ENCODE measurements around the gene KRT33A. TPM values are rescaled to one million over a fixed set of nuclear protein-coding genes. Genes with fewer than 3 reads are reported as not detected.

The KRT33A gene
- total RNA-seq, 1 experiment from 2014 or later = not detected

GRCh38 chr17:41328207-41328606 is 22.4 kb downstream of the KRT33A start:
- no TSS peak for BruUV-seq (replicated peaks)
- intact Hi-C loops (cut with micrococcal nuclease; ENCODE audit: unreplicated experiment) = loop anchor here (5.0 kb wide), 2 partner anchors 181 to 471 kb away; partner anchors contain the start of gene KRTAP4-5
- POLR2A ChIA-PET (ENCODE audit: low non-redundant PET) = no interaction called here
- H3K27ac ChIP-seq (ENCODE audit: low read depth, low read length, poor library complexity, severe bottlenecking) = no peak overlapping the region
- TF ChIP-seq EZH2 (IDR thresholded peaks at IDR 0.05; ENCODE audit: borderline replicate concordance, low read depth, low read length, poor library complexity, severe bottlenecking) = no peak
- TF ChIP-seq CTCF (conservative IDR thresholded peaks at IDR 0.05; ENCODE audit: low read depth, low read length) = no peak
- no peaks in the 10 kb centered on the region for H3K9me3 ChIP-seq (ENCODE audit: low read depth, low read length, poor library complexity, severe bottlenecking)
- H3K27me3 ChIP-seq (replicated peaks; ENCODE audit: insufficient read depth, low read depth, low read length, poor library complexity) = no peaks in the 10 kb centered on the region
- no peak overlapping the region for H3K4me3 ChIP-seq (ENCODE audit: low read depth, low read length, poor library complexity, severe bottlenecking)
- no peaks in the 10 kb centered on the region for H3K36me3 ChIP-seq (ENCODE audit: insufficient read depth, low read length, poor library complexity, severe bottlenecking)
- H3K4me1 ChIP-seq (ENCODE audit: insufficient read depth, low read length, poor library complexity, severe bottlenecking) = no peaks in the 10 kb centered on the region
- no peak for DNase-seq (ENCODE audit: low spot score)
- CTCF ChIA-PET = no interaction called here

- Histone ChIP-seq H3K27me3 (replicated peaks; ENCODE audit: insufficient read depth, low read depth, low read length, poor library complexity) (no peaks in the 10 kb centered on the region), H3K4me1 (ENCODE audit: insufficient read depth, low read length, poor library complexity, severe bottlenecking) (no peaks in the 10 kb centered on the region), H3K27ac (ENCODE audit: low read depth, low read length, poor library complexity, severe bottlenecking) (no peak overlapping the region), H3K36me3 (ENCODE audit: insufficient read depth, low read length, poor library complexity, severe bottlenecking) (no peaks in the 10 kb centered on the region), H3K9me3 (ENCODE audit: low read depth, low read length, poor library complexity, severe bottlenecking) (no peaks in the 10 kb centered on the region), H3K4me3 (ENCODE audit: low read depth, low read length, poor library complexity, severe bottlenecking) (no peak overlapping the region)
- TF ChIP-seq CTCF (conservative IDR thresholded peaks at IDR 0.05; ENCODE audit: low read depth, low read length) = no peak
- no peak for TF ChIP-seq EZH2 (IDR thresholded peaks at IDR 0.05; ENCODE audit: borderline replicate concordance, low read depth, low read length, poor library complexity, severe bottlenecking)
- intact Hi-C loops (cut with micrococcal nuclease; ENCODE audit: unreplicated experiment) = loop anchor here (5.0 kb wide), 2 partner anchors 180 to 470 kb away; partner anchors contain the start of gene KRTAP4-5
- ChIA-PET CTCF (no interaction called here), POLR2A (ENCODE audit: low non-redundant PET) (no interaction called here)
- no TSS peak for BruUV-seq (replicated peaks)
- DNase-seq (ENCODE audit: low spot score) = no peak
These were observed 23.1 kb downstream of the KRT33A start for GRCh38 chr17:41327411-41328120.

GRCh38 chr17:41326173-41327145 is 24.2 kb downstream of the KRT33A start:
- H3K27me3 ChIP-seq (replicated peaks; ENCODE audit: insufficient read depth, low read depth, low read length, poor library complexity) = no peaks in the 10 kb centered on the region
- ChIA-PET CTCF (no interaction called here), POLR2A (ENCODE audit: low non-redundant PET) (no interaction called here)
- BruUV-seq (replicated peaks) = no TSS peak
- H3K9me3 ChIP-seq (ENCODE audit: low read depth, low read length, poor library complexity, severe bottlenecking) = no peaks in the 10 kb centered on the region
- no peaks in the 10 kb centered on the region for H3K36me3 ChIP-seq (ENCODE audit: insufficient read depth, low read length, poor library complexity, severe bottlenecking)
- DNase-seq (ENCODE audit: low spot score) = no peak
- no peaks in the 10 kb centered on the region for H3K4me1 ChIP-seq (ENCODE audit: insufficient read depth, low read length, poor library complexity, severe bottlenecking)
- intact Hi-C loops (cut with micrococcal nuclease; ENCODE audit: unreplicated experiment) = loop anchor here (5.0 kb wide), 2 partner anchors 179 to 469 kb away; partner anchors contain the start of gene KRTAP4-5
- TF ChIP-seq EZH2 (IDR thresholded peaks at IDR 0.05; ENCODE audit: borderline replicate concordance, low read depth, low read length, poor library complexity, severe bottlenecking) = no peak
- no peak for TF ChIP-seq CTCF (conservative IDR thresholded peaks at IDR 0.05; ENCODE audit: low read depth, low read length)
- H3K27ac ChIP-seq (ENCODE audit: low read depth, low read length, poor library complexity, severe bottlenecking) = no peak overlapping the region
- H3K4me3 ChIP-seq (ENCODE audit: low read depth, low read length, poor library complexity, severe bottlenecking) = no peak overlapping the region
